GM19468 (cell line): Measurements from ENCODE around the gene DUS3L.

ENCODE experiments used
- ATAC-seq: cut with Tn5 transposase; IDR thresholded peaks from one replicate; pipeline ENCODE4 v1.9.1; 2021; ENCODE audit warnings: mild to moderate bottlenecking, moderate library complexity, moderate number of reproducible peaks; ENCODE audit not compliant: unreplicated experiment; ENCODE audit errors: extremely low read depth

Gene DUS3L, protein sequence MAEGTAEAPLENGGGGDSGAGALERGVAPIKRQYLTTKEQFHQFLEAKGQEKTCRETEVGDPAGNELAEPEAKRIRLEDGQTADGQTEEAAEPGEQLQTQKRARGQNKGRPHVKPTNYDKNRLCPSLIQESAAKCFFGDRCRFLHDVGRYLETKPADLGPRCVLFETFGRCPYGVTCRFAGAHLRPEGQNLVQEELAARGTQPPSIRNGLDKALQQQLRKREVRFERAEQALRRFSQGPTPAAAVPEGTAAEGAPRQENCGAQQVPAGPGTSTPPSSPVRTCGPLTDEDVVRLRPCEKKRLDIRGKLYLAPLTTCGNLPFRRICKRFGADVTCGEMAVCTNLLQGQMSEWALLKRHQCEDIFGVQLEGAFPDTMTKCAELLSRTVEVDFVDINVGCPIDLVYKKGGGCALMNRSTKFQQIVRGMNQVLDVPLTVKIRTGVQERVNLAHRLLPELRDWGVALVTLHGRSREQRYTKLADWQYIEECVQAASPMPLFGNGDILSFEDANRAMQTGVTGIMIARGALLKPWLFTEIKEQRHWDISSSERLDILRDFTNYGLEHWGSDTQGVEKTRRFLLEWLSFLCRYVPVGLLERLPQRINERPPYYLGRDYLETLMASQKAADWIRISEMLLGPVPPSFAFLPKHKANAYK

DNA sequence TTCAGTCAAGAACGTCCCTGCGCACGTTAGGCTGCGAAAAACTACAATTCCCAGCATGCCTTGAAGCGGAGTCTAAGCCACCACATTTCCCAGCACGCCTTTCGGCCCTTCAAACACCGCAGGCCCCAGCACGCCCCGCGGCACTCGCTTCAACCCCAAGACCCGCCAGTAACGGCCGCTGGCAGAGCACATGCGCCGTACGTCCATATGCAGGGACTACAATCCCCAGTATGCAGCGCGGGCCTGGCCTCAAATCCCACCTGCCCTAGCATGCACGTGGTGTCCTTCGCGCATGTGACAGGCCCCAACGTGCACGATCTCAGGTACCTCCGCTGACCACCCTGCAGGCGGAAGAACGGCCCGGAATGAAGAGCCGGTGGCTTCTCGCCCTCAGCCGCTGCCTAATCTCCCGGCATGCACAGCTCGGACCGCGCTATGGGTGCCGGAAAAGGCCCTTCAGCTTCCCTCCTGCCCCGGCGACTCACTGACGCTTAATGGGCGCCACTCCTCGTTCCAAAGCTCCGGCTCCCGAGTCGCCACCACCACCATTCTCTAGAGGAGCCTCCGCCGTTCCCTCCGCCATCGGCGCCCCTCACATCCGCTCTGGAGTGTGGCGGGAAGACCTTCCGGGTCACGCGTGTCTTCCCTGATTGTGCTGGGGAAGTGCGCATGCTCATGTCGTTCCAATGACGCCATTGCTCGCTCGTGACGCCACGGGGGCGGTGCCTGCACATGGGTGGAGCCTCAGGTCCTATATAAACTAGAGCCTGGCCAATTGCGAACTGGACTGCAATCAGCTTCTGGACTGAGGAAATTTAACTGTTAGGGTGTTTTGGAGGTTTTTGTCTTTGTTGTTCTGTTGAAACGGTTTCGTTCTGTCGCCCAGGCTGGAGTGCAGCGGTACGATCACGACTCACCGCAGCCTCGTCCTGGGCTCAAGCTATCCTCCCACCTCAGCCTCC is at the start of gene DUS3L:
Gene DUS3L, minus strand, starts transcription at position 605 of the 962 bp plus-strand sequence. Its CDS starts 22 bp downstream, at position 583.
- peak; percentile 80 for ATAC-seq

DNA sequence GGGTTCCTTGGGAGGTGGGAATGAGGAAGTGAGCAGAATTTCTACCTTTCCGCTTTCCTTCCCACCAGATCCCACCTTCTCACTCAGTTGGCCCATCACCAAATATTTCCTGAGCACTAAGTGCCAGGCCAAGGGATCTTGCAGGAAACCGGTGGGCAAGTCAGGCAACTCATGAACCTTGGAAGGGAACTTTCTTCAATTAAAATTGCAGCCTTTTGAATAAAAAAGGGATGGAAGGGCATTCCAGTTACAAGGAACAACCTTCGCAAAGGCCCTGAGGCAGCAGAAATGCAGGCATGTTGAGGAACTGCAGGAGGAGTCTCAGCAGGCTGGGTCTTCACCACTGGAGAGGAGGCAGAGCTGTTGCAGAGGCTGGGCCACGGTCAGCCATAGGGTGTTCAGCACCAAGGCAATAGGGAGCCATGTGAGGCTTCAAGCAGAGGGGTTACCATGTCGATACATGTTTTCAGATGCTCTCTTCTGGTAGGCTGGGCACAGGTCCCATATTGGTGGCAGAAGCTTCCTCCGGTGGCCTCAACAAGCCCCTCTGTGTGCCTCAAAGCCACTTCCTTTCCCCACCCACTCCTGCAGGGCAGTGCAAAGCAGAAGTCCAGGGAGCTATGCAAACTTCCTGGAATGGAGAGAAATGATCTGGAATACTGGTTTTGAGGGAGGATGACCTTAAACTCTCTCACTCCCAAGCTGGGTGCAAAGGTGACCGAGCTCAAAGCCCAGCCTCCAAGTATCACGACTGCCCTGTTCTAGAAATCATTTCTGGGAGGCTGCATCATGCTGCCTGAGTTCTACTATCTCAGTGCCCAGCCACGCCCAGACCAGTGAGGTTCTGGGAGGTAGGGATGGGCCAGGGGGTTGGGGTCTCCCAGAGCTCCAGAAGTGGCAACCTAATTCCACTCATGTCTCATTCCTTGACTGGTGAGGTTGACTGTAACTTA is 48.4 kb upstream of the DUS3L start, which contains the start of gene FUT6:
Gene FUT6, minus strand, starts transcription at position 638 of the 953 bp plus-strand sequence. CDS start 7,135 bp downstream, outside the sequence.
- no peak for ATAC-seq

DNA sequence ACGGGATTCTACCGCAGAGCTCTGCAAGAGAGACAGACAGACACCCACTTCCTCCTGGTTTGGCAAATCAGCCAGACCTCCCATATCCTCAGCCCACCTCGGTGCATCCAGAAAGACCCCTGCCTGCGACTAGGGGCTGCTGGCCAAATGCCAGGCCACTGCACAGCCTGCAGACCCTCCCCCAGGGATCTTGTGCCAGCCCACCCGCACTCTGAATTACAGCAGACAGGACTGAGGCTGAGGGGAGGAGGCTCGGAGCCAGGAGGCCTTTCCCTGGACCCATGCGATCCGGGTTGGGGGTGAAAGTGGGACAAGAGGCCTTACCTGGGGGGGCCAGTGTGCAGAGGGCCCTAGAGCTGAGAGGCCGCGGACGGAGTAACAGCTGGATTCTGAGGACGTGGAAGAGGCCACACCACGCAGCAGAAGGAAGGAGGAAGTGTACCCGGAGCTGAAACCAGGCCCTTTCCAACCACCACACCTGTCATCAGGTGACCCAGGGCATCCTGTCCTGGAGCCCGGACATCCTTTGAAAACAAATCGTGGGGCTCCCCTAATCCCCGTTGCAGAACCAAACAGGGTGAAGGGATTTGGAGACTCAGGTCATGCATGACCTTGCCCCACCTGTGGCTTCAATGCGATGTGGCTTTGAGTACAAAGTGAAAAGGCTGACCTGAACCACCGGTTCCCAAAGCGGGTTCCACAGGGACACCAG is 47.5 kb upstream of the DUS3L start:
- no peak for ATAC-seq

DNA sequence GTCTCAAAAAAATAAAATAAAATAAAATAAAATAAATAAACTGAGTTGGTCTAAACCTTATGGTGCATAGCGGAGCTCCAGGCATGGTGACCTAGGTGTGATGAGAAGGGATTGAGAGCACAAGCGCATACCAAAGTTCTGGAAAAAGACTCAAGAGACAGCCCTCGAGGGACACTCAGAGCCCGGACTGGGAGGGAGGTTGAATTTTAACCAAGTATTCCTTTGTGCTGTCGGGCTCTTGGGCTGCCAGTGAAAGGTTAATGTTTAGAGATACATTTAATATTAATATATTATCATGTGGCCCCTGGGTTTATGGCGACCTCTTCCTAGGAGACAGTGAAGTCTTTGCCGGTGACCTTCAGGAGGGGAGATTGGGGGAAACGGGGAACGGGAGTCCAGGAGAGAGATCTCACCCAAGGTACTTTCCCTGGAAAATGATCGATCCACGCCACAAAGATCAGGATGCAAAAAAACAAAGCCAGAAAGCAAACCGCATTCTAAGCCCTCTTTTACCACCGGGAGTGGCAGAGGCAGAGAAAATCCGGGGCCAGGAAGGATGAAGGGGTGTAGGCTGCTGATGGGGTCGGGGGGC is 46.9 kb upstream of the DUS3L start:
- ATAC-seq, result no peak

DNA sequence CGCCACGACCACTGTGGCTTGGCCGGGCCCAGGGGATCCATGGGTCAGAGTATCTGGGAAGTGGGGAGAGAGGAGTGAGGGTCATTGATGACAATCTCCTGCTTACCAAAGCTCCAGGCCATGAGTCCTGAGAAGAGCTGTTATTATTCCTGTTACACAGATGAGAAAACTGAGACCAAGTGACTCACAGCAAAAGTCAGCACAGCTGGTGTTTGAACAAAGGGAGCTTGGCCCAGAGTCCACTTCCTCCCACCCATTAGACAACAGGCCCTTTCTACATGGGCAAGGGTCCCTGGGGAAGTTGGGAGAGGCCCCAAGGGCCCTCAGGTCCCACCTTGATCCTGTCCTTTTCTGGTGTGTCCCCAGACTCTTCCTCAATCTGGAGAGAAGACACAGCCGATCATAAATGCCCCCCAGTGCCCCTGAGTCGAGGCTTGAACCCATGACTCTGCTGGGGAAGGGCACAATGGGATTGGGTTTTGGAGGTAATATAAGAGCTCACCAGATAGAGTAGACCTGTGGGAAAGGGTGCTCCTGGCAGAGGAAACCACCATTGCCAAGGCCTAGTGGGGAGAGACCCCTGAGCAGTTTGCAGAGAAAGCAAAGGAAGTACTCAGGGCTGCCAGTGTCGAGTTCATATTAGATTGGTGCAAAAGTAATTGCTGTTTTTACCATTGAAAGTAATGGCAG is 41.7 kb upstream of the DUS3L start:
- no peak for ATAC-seq

DNA sequence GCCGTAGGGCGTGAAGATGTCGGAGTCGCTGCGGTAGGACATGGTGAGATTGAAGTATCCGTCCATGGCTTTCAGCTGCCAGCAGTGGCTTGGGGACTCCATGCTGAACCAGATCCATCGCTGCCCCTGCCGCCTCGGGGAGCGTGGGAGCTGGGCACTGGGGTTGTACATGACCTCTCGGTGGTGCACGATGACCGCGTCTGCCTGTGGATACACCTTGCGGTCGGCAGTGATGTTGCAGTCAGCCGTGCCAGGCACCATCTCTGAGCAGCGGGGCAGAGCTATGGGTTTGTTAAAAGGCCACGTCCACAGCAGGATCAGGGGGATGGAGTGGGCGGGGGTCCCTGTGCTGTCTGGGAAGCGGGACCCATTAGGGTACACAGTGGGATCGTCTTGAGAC is 41.1 kb upstream of the DUS3L start:
- ATAC-seq, result no peak

DNA sequence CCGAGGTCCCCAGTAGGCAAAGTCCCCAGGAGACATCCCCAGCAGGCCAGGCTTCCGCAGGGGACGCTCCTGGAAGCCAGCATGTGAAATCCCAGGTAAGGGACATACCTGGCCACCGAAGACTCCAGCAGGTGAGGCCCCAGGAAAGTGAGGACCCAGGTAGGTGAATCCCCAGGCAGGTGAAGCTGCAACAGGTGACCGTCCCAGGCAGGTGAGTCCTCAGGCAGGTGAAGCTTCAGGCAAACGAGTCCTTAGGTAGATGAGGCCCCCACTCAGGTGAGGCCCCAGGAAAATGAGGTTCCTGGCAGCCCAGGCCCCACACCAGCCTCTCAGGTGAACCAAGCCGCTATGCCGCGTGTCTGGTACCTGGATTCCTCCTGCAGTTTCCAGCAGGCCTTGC is 40.2 kb upstream of the DUS3L start:
- no peak for ATAC-seq

DNA sequence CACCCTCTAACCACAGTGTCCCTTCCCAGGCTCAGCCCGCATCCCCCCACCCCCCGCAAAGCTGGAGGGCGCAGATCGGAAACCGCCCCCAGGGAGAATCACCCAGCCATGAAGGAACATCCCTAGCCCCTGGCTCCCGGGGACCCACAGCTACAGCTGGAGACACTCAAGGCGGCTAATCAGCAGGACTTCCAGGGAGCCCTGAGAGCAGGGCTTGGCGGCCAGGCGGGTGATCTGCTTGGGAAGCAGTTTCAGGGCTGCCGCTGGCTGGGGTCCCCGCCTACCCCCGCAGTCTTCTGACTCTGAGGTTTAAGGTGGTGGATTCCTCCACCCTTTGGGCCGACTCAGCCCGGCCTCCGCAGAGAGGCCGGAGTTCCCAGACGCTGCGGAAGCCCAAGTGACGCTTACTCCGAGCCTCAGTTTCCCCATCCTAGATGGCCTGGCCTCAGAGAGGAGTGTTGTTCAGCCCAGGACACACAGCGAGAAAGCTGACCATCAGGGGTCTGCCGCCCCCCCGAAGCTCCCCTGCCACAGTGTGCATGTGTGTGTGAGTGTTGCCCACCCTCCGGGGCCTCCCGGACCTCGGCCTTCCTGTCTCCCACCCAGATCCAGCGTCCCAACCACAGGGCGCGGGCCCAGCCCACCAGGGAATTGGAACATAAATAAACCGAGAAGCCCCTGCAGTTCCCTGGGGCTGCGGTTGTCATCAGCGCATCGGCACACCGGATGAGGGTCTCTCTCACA is 38.8 kb upstream of the DUS3L start:
- no peak for ATAC-seq

DNA sequence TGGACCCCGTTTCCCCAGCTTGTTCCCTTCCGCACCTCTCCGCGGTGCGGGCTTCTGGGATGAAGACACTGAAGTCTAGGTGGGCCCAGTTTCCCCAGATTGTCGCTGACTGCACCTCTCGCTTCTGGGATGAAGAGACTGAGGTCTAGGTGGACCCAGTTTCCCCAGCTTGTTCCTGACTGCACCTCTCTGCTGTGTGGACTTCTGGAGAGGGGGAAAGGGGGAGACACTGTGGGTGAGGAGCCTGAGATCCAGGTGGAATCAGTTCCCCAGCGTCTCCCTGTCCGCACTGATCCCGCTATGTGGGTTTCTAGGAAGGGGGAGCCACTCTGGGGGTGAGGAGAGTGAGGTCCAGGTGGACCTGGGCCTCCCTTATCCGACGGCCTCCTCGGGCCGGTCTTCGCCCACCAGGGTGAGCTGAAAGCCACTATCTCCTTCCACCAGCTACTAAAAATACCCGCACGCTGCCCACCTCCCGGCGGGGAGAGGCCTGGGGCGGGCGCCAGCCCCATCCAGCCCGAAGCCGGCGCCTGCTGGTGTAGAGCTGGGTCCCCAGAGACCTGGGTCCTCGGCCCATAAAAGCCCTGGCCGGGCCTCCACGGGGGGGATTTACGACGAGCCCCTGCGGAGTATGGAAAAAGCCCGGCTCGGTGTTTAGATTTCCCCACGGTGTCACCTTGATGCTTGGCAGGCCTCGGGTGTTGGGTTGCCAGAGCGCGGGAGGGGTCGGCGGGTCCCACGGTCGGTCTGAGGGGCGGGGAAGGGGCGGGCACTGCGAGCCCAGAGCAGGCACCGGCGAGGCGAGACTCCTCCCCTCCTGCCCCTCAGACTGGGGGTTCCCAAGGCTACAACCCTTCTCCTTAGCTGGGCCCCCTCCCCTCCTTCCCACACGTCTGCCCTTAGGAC is 38.0 kb upstream of the DUS3L start:
- ATAC-seq, result no peak

DNA sequence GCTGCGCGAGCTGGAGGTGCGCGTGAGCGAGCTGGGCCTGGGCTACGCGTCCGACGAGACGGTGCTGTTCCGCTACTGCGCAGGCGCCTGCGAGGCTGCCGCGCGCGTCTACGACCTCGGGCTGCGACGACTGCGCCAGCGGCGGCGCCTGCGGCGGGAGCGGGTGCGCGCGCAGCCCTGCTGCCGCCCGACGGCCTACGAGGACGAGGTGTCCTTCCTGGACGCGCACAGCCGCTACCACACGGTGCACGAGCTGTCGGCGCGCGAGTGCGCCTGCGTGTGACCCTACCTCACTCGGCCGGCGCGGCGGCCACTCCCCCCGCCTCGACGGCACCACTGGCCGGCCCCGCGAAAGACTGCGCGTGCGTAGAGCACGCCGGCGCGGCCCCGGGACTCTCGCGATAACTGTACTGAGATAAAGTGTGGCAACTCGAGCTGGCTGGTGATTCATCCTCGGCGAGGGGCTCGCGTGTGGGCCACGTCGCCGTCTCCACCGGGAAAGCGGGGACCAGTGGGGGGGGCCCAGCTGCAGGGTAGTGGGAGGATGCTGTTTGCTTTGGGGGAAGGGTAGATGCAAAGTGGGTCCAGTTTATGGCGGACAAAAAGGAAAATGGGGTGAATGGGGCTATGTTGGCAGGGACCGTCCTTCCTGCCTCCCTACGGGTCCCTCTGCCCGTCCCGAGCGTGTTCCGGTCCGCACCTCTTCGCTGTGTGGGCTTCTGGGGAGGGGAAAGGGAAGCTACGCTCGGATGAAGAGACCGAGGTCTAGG is 37.1 kb upstream of the DUS3L start:
- peak; percentile 57 for ATAC-seq

DNA sequence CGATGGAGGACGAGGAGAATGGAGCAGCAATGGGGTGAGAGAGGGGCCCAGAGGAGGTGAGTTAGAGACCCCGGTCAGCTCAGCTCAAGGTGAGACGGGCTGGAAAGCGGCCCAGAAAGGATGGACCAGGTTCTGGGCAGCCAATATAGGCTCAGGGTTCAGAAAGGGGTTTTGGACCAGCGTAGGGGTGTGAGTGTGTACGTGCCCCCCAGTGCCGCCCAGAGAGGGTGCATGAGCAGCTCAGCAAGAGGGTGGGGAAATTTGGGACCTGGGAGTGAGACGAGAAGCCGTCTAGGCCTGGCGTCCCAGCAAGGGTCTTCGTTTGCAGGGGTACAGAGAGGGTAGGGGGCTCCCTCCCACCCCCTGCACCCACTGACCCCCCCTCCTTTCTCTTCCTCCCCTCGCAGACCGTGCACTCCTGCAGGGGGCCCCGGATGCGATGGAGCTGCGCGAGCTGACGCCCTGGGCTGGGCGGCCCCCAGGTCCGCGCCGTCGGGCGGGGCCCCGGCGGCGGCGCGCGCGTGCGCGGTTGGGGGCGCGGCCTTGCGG is 36.5 kb upstream of the DUS3L start:
- ATAC-seq, result no peak

DNA sequence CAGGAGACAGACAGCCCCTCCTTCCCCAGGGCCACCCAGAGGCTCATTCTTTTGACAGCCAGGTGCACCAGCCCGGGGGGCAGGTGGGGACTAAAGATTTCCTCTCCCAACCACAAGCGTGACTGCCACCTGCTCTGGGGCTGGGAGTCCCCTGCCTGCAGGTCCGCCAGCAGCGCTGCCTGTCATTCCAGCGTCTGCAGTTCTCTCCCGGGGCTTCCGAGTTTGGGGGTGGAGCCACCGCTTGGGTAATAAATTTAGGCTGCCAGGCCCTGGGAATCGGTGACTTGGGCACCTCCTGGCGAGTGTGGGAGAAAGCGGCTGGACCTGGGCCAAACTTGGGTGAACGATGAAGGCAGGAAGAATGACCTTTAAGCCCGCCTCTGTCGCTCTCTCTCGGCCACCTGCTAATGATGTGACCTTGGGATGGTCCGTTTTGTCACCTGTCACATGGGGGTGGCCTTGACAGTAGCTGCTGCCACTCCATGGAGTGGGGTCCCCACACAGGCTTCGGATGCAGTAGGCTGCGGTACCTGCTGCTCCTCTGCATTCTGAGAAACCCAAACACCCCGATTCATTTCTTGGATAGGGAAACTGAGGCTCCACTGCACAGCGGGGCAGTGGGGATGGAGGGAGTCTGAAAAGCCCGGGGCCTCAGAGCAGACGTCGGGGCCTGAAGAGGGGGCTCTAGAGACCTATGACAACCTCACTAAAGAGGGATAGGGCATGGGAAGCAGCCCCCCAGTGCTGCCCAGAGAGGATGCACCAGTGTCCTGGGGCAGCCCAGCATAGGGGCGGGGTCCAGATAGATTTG is 35.8 kb upstream of the DUS3L start:
- no peak for ATAC-seq

DNA sequence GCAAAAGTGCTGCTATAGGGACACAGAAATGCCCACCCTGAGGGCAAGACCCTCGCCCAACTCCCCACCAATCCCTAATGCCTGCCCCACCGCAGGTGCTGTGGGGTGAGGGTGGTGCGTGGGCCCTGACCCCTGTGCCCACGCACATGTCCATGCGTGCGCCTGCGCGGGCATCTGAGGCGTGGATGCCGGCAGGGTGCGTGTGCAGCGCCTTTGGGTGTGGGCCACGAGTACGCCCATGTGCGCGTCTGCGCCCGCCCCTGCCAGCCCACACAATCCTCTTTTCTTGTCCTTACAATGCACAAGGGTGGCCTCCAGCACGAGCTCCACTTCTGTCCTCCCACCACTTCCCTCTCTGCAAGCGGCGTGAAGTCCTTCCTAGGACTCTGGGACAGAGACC is 34.2 kb upstream of the DUS3L start:
- ATAC-seq, result no peak

DNA sequence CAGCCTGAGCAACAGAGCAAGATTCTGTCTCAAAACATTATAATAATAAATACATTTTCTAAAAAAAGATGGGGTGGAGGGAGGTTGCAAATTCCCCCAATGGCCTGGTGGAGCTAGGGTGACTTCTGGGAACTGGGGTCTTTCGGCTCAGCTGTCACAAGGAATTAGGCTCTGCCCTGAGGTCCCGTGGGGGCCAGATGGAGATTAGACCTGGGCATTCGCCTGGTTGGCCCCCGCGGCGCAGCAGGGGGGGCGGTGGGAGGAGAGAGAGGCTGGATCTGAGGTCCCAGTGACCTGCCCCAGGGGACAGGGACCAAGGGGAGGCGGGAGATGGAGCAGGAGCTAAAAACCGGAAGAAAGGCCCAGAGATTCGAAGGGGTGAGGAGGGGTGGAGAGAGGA is 33.8 kb upstream of the DUS3L start:
- no peak for ATAC-seq
